ENCODE results near the gene LTB4R. TPM values are rescaled to one million over a fixed set of nuclear protein-coding genes. Genes with fewer than 3 reads are reported as not detected.
A peak's percentile ranks its signal among the peaks of the same experiment; 100 is the strongest.

The LTB4R gene
- total RNA-seq, 4 donors from 2014 or later = 3.7 to 19.5 (median 5.6) TPM

- intact Hi-C loops (cut with DNase I; ENCODE audit: low total_unique reads) = no loop called here
- H3K4me1 ChIP-seq = peaks cover 5 to 20% of the 10 kb centered on the region in 2 donors
These were observed 2.6 kb downstream of the LTB4R start for GRCh38 chr14:24313913-24314312.

GRCh38 chr14:24314377-24315193 is 3.3 kb downstream of the LTB4R start:
- no peaks in the 10 kb centered on the region for H3K27me3 ChIP-seq
- no peaks in the 10 kb centered on the region for H3K36me3 ChIP-seq
- DNase-seq = no peak
- TF ChIP-seq, protein P1, sequence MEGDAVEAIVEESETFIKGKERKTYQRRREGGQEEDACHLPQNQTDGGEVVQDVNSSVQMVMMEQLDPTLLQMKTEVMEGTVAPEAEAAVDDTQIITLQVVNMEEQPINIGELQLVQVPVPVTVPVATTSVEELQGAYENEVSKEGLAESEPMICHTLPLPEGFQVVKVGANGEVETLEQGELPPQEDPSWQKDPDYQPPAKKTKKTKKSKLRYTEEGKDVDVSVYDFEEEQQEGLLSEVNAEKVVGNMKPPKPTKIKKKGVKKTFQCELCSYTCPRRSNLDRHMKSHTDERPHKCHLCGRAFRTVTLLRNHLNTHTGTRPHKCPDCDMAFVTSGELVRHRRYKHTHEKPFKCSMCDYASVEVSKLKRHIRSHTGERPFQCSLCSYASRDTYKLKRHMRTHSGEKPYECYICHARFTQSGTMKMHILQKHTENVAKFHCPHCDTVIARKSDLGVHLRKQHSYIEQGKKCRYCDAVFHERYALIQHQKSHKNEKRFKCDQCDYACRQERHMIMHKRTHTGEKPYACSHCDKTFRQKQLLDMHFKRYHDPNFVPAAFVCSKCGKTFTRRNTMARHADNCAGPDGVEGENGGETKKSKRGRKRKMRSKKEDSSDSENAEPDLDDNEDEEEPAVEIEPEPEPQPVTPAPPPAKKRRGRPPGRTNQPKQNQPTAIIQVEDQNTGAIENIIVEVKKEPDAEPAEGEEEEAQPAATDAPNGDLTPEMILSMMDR (IDR thresholded peaks at IDR 0.05) = no peak
- TF ChIP-seq POLR2A (IDR thresholded peaks at IDR 0.05) = no peak
- no peak overlapping the region for H3K27ac ChIP-seq
- H3K4me3 ChIP-seq = no peak overlapping the region
- H3K9me3 ChIP-seq = no peaks in the 10 kb centered on the region
- H3K4me1 ChIP-seq = peaks cover 5 to 20% of the 10 kb centered on the region in 2 donors
- intact Hi-C loops (cut with DNase I; ENCODE audit: low total_unique reads) = no loop called here

More at GRCh38 chr14:24313913-24314312, 2.6 kb downstream of the LTB4R start:
- TF ChIP-seq, protein P1 (IDR thresholded peaks at IDR 0.05) = no peak
- no peak for TF ChIP-seq POLR2A (IDR thresholded peaks at IDR 0.05)
- Histone ChIP-seq H3K9me3 (no peaks in the 10 kb centered on the region), H3K27me3 (no peaks in the 10 kb centered on the region), H3K27ac (no peak overlapping the region), H3K4me3 (no peak overlapping the region), H3K36me3 (no peaks in the 10 kb centered on the region)
- DNase-seq = no peak

DNA sequence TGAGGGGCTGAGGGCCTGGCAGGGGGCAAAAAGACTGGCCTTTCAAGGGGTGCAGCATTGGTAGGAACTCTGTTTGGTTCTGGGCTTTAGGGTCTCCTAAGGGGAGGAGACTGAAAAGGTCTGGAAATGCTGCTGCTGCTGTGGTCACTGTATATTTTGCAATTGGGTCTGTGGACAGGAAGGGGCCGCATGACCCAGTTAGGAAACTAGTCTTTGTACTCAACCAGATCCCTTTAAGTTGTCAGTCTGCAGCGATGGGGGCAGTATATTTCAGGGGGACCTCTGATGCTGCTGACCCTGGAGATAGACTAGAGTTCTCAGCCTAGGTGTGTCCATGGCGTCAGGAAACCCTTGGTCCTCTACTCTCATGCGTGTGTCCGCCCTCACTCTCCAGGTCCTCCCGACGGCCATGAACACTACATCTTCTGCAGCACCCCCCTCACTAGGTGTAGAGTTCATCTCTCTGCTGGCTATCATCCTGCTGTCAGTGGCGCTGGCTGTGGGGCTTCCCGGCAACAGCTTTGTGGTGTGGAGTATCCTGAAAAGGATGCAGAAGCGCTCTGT is 4.0 kb downstream of the LTB4R start:
- Histone ChIP-seq H3K27me3 (no peaks in the 10 kb centered on the region), H3K36me3 (no peaks in the 10 kb centered on the region), H3K4me1 (peaks cover 0 to 15% of the 10 kb centered on the region in 2 donors), H3K4me3 (no peak overlapping the region), H3K9me3 (no peaks in the 10 kb centered on the region), H3K27ac (peak overlapping the region; percentile 6 to 48)
- DNase-seq = no peak
- TF ChIP-seq POLR2A (IDR thresholded peaks at IDR 0.05) = no peak
- TF ChIP-seq, protein P1 (IDR thresholded peaks at IDR 0.05) = no peak
- intact Hi-C loops (cut with DNase I; ENCODE audit: low total_unique reads) = no loop called here

GRCh38 chr14:24315807-24316596 is 4.7 kb downstream of the LTB4R start:
- intact Hi-C loops (cut with DNase I; ENCODE audit: low total_unique reads) = no loop called here
- H3K27me3 ChIP-seq = no peaks in the 10 kb centered on the region
- TF ChIP-seq POLR2A (IDR thresholded peaks at IDR 0.05) = no peak
- TF ChIP-seq, protein P1 (IDR thresholded peaks at IDR 0.05) = peak in 2 of 4 experiments; percentile 21 to 24
- H3K36me3 ChIP-seq = no peaks in the 10 kb centered on the region
- no peak overlapping the region for H3K4me3 ChIP-seq
- H3K4me1 ChIP-seq = peaks cover 0 to 10% of the 10 kb centered on the region in 2 donors
- H3K27ac ChIP-seq = peak overlapping the region; percentile 6 to 48
- peak in 1 of 2 donors; percentile 47 for DNase-seq
- H3K9me3 ChIP-seq = no peaks in the 10 kb centered on the region
